ENCODE data around the gene BSND.

The BSND gene

DNA sequence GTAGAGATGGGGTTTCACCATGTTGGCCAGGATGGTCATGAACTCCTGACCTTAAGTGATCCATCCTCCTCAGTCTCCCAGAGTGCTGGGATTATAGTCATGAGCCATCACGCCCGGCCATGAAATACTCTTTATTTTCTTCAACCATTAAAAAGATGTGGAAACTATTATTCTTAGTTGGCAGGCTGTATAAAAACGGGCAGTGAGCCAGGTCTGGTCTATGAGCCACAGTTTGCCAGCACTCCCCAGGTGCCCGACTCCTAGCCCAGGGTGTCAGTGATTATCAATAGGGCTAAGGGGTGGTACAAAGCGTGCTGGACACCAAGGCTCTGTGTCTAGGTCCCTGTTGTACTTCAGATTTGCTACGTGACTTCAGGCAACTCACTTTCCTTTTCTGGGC, 22.0 kb upstream of the BSND start:
- no peak for DNase-seq

DNA sequence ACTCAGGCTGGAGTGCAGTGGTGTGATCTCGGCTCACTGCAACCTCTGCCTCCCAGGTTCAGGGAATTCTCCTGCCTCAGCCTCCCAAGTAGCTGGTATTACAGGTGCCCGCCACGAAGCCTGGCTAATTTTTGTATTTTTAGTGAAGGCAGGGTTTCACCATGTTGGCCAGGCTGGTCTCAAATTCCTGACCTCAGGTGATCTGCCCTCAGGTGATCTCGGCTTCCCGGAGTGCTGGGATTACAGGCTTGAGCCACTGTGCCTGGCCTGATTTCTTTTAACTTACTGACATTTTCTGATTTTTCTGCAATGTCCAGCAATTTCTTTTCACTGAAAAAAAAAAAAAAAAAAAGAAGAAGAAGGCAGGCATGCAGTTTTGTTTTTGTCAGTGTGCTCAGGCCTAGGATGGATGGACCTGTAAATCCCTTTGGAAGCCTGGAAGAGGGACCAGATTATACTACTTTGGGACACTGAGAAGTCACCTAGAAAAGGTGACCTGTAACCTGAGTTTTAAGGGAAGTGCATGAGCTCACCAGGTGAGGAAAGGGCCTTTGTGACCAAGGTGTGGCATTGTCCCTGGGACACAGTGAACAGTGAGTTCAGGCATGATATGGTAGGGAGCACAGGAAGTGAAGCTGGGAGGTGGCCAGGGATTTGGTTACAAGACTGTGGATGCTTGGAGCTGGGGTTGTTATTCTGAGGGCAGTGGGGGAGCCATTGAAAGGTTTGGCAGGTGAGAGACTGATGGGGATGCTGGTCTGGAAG, 21.0 kb upstream of the BSND start:
- no peak for DNase-seq

DNA sequence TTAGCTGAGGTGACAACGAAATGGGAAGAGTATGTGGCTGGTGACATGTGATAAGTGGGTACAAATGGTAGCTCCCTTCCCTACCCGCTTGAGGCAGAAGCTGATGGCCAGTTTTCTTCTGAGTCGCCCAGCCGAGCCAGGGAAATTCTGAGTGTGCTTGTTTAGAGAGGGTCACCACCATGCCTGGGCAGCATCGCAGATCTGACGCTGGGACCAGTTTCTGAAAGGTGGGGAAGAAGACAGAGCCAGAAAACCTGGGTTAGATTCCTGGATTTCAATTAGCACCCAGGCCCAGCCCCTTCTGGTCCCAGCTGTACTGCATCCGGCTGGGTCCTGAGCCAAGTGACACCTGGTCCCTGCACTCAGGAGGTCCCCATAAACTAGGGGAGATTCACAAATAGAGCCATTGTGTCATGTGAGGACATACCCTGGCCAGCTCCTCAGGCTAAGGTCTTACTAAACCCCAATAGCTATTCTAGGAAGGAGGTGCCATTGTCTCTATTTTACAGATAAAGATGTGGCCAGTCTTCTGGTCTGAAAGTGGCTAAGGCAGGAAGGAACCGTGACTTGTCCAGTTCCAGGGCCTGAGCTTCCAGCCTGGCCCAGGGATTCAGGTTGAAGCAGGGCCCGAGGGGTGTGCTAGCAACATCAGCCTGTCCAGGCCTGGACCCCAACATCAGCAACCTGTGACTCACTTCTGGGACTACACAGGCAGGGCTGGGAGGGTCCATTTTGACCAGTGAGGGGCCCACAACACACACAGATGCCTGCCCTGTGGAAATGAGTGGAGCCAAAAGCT, 20.0 kb upstream of the BSND start:
- no peak for DNase-seq

GRCh38 chr1:54979327-54979891, 19.3 kb upstream of the BSND start:
- DNase-seq: no peak

GRCh38 chr1:54980046-54980527, 18.6 kb upstream of the BSND start:
- no peak for DNase-seq

- no peak for DNase-seq
Measured at GRCh38 chr1:54980528-54981241, 18.0 kb upstream of the BSND start, which contains the start of gene TMEM61. Gene TMEM61 (plus strand): TSS chr1:54980628. CDS start chr1:54981066, 438 bp downstream.

DNA sequence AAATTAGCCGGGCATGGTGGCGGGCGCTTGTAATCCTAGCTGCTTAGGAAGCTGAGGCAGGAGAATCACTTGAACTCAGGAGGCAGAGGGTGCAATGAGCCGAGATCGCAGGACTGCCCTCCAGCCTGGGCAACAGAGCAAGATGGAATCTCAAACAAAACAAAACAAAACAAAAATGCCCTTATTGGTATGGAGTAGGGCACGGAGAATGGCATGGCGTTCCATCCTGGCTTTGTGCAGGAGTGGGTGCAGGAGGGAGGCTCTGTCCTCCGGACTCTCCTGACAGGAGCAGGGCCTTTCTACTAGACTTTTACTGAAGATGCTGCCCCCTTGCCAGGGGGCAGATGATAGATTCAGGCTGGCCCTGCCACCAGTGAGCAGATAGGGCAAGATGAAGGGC, 17.3 kb upstream of the BSND start:
- DNase-seq: no peak

GRCh38 chr1:54982739-54983138, 16.0 kb upstream of the BSND start:
- DNase-seq: no peak

GRCh38 chr1:54984131-54984842, 14.4 kb upstream of the BSND start:
- no peak for DNase-seq

- DNase-seq: no peak
Measured at GRCh38 chr1:54985556-54985955, 13.2 kb upstream of the BSND start.

- DNase-seq: no peak
Measured at GRCh38 chr1:54986025-54986424, 12.7 kb upstream of the BSND start.

DNA sequence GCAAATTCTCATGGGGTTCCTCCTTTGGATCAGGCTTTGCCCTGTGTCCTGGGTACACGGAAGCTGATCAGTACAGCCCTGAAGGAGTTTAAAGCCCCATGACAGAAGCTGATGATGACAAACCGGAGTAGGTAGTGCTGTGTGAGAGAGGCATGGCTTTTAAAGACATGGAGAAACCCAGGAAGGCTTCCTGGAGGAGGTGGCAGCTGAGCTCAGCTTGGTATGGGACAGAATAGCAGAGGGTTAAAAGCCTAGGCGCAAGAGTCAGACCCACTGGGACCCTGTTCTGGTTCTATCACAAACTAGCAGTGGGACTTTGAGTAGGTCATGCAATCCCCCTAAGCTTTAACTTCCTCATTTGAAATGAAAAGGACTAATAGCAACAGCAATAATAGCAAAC, 12.2 kb upstream of the BSND start:
- no peak for DNase-seq

GRCh38 chr1:54987427-54987826, 11.3 kb upstream of the BSND start:
- DNase-seq: no peak

- no peak for DNase-seq
Measured at GRCh38 chr1:54987919-54988705, 10.6 kb upstream of the BSND start.

DNA sequence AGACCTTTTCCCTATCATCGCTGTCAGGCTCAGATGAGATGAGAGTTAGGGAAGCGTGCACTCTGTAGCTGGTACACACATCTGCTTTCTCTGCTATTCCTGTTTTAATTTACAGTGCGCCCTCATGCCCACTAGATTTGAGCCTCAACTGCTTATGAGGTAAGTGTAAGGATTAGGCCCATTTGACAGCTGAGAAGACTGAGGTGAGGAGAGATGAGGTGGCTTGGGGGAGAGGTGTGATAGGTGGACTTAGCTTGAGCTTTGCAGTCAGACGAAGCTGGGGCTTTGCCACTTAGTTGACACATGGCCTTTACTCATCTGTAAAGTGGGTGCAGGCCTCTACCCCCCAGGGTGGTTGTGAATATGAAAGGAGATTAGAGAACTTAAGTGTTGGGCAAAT, 9.8 kb upstream of the BSND start:
- no peak for DNase-seq

GRCh38 chr1:54989473-54989872, 9.3 kb upstream of the BSND start:
- no peak for DNase-seq

DNA sequence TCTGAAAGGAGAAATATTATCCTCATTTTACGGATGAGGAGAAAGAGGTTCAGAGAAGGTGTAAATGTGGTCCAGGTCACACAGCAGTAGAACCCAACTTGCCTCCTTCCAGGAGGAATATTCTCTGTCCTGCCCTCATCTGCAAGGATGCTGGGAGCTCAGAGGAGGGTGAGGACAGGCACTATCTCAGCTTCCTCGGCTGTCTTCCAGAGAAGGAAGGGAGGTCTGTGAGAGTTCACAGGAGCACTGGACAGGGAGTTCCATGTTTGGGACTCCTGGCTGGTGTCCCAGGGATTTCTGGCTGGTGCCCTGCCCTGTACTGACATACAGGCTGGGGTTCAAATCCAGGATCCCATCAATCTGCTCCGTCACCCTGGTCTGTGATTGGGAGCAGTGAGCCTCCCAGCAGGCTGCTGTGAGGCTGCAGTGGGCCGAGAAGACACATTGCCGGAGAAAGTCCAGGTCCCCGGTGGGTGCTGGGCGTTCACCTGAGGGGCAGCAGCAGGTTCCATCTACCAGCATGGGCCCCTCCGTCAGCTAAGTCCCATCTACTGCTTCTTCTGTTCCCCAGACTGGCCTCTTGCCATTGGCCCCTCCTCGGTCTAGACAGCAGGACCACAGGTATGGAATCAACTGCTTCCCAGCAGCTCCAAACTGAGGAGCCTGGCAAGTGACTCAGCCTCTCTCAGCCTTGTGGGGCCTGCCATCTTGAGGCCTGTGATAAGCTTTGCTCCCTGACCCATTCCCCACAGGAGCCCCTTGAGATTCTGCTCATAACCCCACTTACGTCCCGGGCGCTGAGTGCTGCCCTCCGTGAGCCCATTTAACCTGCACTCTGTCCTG, 8.5 kb upstream of the BSND start:
- no peak for DNase-seq

GRCh38 chr1:54990916-54991315, 7.8 kb upstream of the BSND start:
- no peak for DNase-seq

DNA sequence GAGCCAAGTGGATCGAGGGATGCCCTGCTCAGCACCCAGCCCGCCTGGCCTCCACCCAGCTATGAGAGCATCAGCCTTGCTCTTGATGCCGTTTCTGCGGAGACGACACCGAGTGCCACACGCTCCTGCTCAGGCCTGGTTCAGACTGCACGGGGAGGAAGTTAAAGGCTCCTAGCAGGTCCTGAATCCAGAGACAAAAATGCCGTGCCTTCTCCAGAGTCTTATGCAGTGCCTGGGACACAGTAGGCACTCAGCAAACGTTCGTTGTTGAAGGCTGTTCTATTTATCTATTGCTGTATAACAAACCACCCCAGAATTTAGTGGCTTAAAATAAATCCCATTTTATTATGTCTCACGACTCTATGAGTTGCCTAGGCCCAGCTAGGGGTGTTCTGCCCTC, 6.8 kb upstream of the BSND start:
- DNase-seq: no peak

DNA sequence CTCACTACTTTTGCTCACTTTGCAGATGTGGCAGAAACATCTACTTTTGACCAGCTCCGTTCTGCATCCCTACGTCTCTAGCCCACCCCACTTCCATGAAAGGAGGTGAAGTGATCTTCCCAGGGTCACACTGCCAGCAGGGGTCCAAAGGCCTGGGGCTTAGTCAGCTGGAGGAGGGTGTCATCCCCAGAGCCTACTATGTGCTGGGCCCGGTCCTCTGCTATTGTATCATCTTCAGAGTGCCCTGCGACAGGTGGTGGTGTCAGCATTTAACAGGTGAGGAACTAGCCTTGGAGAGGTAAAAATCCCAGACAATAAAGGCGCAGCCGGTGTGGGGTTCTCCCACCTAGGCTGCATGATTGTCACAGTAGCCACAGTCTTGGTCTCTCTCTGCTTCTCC, 5.6 kb upstream of the BSND start:
- no peak for DNase-seq
